Sigmoid colon (tissue), 4 donors: ENCODE data around the gene POMT1.

Experiments used
- CTCF ChIP-seq, 4 experiments: fragments of 450-650 bp in 3 of 4; fragments of 200-600 bp in 1 of 4; IDR thresholded peaks; one replicate each; pipeline ENCODE4 v1.5.1; 2016 to 2019; ENCODE audit warnings: antibody characterized with exemption in 4 of 4, mild to moderate bottlenecking in 3 of 4, moderate library complexity in 2 of 4
- EP300 ChIP-seq, 4 donors: sonication (generic); formaldehyde crosslinking; IDR thresholded peaks; one replicate each; pipeline ENCODE4 v1.6.1; 2017; ENCODE audit warnings: antibody characterized with exemption in 4 of 4
- POLR2A ChIP-seq, 2 donors: fragments of 450-650 bp; IDR thresholded peaks; one replicate each; pipeline ENCODE4 v1.6.1; 2016; ENCODE audit warnings: antibody characterized with exemption in 2 of 2, mild to moderate bottlenecking in 2 of 2, moderate library complexity in 2 of 2

- TF ChIP-seq POLR2A (IDR thresholded peaks at IDR 0.05), result no peak
- no peak for TF ChIP-seq EP300 (IDR thresholded peaks at IDR 0.05)
- TF ChIP-seq CTCF (IDR thresholded peaks at IDR 0.05), result peak in 3 of 4 experiments; percentile 7 to 33 (median 15)
Observed at GRCh38 chr9:131475956-131476776, 26.6 kb upstream of the POMT1 start.
